Lower leg skin (tissue), 4 donors: ENCODE results near the gene HIP1R. TPM values are rescaled to one million over a fixed set of nuclear protein-coding genes. Genes with fewer than 3 reads are reported as not detected.

Experiments
- DNase-seq, 2 donors: peaks; one replicate each; pipeline ENCODE4 v3.0.0-alpha.2; 2019; ENCODE audit warnings: low spot score in 2 of 2
- H3K4me3 ChIP-seq: fragments of 200-600 bp; sonication (generic); 2 replicates; pipeline ENCODE4 v1.5.1; 2017; ENCODE audit warnings: mild to moderate bottlenecking, low read depth; ENCODE audit not compliant: poor library complexity, severe bottlenecking
- CTCF ChIP-seq, 3 donors: fragments of 450-650 bp; IDR thresholded peaks; one replicate each; pipeline ENCODE4 v1.5.1; 2016; ENCODE audit warnings: antibody characterized with exemption in 3 of 3, mild to moderate bottlenecking in 3 of 3, moderate library complexity in 2 of 3
- POLR2A ChIP-seq, 2 donors: fragments of 450-650 bp; IDR thresholded peaks; one replicate each; pipeline ENCODE4 v1.6.1; 2016 to 2017; ENCODE audit warnings: antibody characterized with exemption in 2 of 2, mild to moderate bottlenecking in 1 of 2, moderate library complexity in 1 of 2
- WGBS, 2 donors: methylation state at CpG; one replicate each; pipeline ENCODE4 v1.1.5; 2018; 5-methylcytosine and 5-hydroxymethylcytosine counted together
- intact Hi-C: fragments of 100-400 bp; cut with DNase I; formaldehyde crosslinking; loops from one replicate; pipeline ENCODE4 v1.15.0; 2023; ENCODE audit warnings: low total_unique reads
- total RNA-seq, 4 donors: library from RNA; depleted of rRNA; stranded (reverse); fragments of >200 nt; gene quantifications; one replicate each; pipeline ENCODE4 v1.1.0, GENCODE V29; 2016

The HIP1R gene
- total RNA-seq, 4 donors from 2014 or later, result 188 to 342 (median 248) TPM

- WGBS, 2 donors, result 78 to 84% methylated on average over 35 to 40 of the region's 43 CpGs
- H3K4me3 ChIP-seq, result no peak overlapping the region
- DNase-seq, result peak in 1 of 2 donors; percentile 85
- intact Hi-C loops, result no loop called here
- TF ChIP-seq POLR2A (IDR thresholded peaks at IDR 0.05), result no peak
- no peak for TF ChIP-seq CTCF (IDR thresholded peaks at IDR 0.05)
These were observed 30.3 kb downstream of the HIP1R start for GRCh38 chr12:122865268-122866231.

GRCh38 chr12:122866379-122866778 lies 31.1 kb downstream of the HIP1R start:
- DNase-seq, result peak in 1 of 2 donors; percentile 61
- TF ChIP-seq CTCF (IDR thresholded peaks at IDR 0.05) (no peak), POLR2A (IDR thresholded peaks at IDR 0.05) (no peak)
- 95 to 96% methylated on average over 17 of the region's 17 CpGs for WGBS, 2 donors

GRCh38 chr12:122866950-122867607 lies 31.8 kb downstream of the HIP1R start:
- intact Hi-C loops, result no loop called here
- H3K4me3 ChIP-seq, result no peak overlapping the region
- peak in 1 of 2 donors; percentile 85 for DNase-seq
- WGBS, 2 donors, result 84 to 86% methylated on average over 36 of the region's 36 CpGs
- TF ChIP-seq CTCF (IDR thresholded peaks at IDR 0.05) (no peak), POLR2A (IDR thresholded peaks at IDR 0.05) (no peak)

More at GRCh38 chr12:122866379-122866778, 31.1 kb downstream of the HIP1R start:
- intact Hi-C loops, result no loop called here
- no peak overlapping the region for H3K4me3 ChIP-seq

GRCh38 chr12:122867691-122868461 lies 32.6 kb downstream of the HIP1R start:
- peak in 1 of 2 donors; percentile 88 for DNase-seq
- no peak overlapping the region for H3K4me3 ChIP-seq
- 50 to 63% methylated on average over 20 to 30 of the region's 33 CpGs for WGBS, 2 donors
- TF ChIP-seq POLR2A (IDR thresholded peaks at IDR 0.05) (no peak), CTCF (IDR thresholded peaks at IDR 0.05) (no peak)
- intact Hi-C loops, result no loop called here

GRCh38 chr12:122868471-122869177 lies 33.4 kb downstream of the HIP1R start:
- WGBS, 2 donors, result 88% methylated on average over 13 of the region's 13 CpGs
- intact Hi-C loops, result no loop called here
- no peak overlapping the region for H3K4me3 ChIP-seq
- TF ChIP-seq CTCF (IDR thresholded peaks at IDR 0.05) (no peak), POLR2A (IDR thresholded peaks at IDR 0.05) (no peak)
- peak in 1 of 2 donors; percentile 73 for DNase-seq
